GM10266 (cell line): ENCODE results near the gene PMVK.
"Not testable (repeated sequence)": the region's sequence is repeated elsewhere in the genome, so short reads cannot be mapped to it uniquely, and the experiment has no call there.

Experiments
- DNase-seq: peaks from one replicate; pipeline ENCODE4 v3.0.0; 2012; ENCODE audit errors: extremely low spot score
- CTCF ChIP-seq: IDR thresholded peaks from 2 replicates; pipeline ENCODE4 v1.5.1; 2012; ENCODE audit warnings: mild to moderate bottlenecking, low read depth; ENCODE audit not compliant: control insufficient read depth, insufficient read depth; ENCODE audit errors: missing control alignments

Gene PMVK

GRCh38 chr1:154936555-154937084 lies at the start of gene PMVK:
Gene PMVK (minus strand): TSS chr1:154936719. CDS start chr1:154936685, 34 bp downstream.
- peak; percentile 91 for DNase-seq

GRCh38 chr1:154983776-154984466 lies 47.4 kb upstream of the PMVK start:
- no peak for TF ChIP-seq CTCF
- DNase-seq, result no peak

More at GRCh38 chr1:154936555-154937084, at the start of gene PMVK:
- peak; percentile 57 for TF ChIP-seq CTCF

- TF ChIP-seq CTCF, result no peak
- peak; percentile 94 for DNase-seq
Measured at GRCh38 chr1:154982897-154983648, 46.6 kb upstream of the PMVK start, which contains the start of gene FLAD1. Gene FLAD1 (plus strand): TSS chr1:154983344. CDS start chr1:154983695, 351 bp downstream.

GRCh38 chr1:154982341-154982740 lies 45.8 kb upstream of the PMVK start:
- TF ChIP-seq CTCF, result no peak
- DNase-seq, result no peak

GRCh38 chr1:154978360-154978759 lies 41.8 kb upstream of the PMVK start:
- no peak for DNase-seq
- TF ChIP-seq CTCF, result no peak

- not testable (repeated sequence) for DNase-seq
Measured at GRCh38 chr1:154977762-154978161, 41.2 kb upstream of the PMVK start.

GRCh38 chr1:154975409-154976059 lies 39.0 kb upstream of the PMVK start:
- peak; percentile 39 for DNase-seq
- TF ChIP-seq CTCF, result no peak
